Breast epithelium (tissue), 3 donors: ENCODE results near the gene BIRC5.

Source experiments
- CTCF ChIP-seq, 3 donors: fragments of 450-650 bp; IDR thresholded peaks; one replicate each; pipeline ENCODE4 v1.5.1; 2016 to 2017; ENCODE audit warnings: antibody characterized with exemption in 3 of 3, mild to moderate bottlenecking in 3 of 3, moderate library complexity in 3 of 3
- POLR2A ChIP-seq: fragments of 450-650 bp; IDR thresholded peaks from one replicate; pipeline ENCODE4 v1.6.1; 2016; ENCODE audit warnings: antibody characterized with exemption, mild to moderate bottlenecking, moderate library complexity

- TF ChIP-seq CTCF (IDR thresholded peaks at IDR 0.05) (no peak), POLR2A (no peak)
Observed at GRCh38 chr17:78180083-78180482, 34.0 kb upstream of the BIRC5 start.
